Medulla oblongata (tissue), 1 donor: Measurements from ENCODE around the gene TRIO.
"Not testable (repeated sequence)": the region's sequence is repeated elsewhere in the genome, so short reads cannot be mapped to it uniquely, and the experiment has no call there.

Source experiments
- DNase-seq: peaks from one replicate; pipeline ENCODE4 v3.0.0-alpha.2; 2015; ENCODE audit errors: extremely low spot score

The TRIO gene

GRCh38 chr5:14142827-14143545 is at the start of gene TRIO:
Gene TRIO (plus strand): TSS chr5:14143342. CDS start chr5:14143726, 384 bp downstream.
- peak; percentile 95 for DNase-seq

- DNase-seq: not testable (repeated sequence)
Observed at GRCh38 chr5:14097380-14097779, 45.8 kb upstream of the TRIO start.

- no peak for DNase-seq
Observed at GRCh38 chr5:14097998-14098471, 45.1 kb upstream of the TRIO start.

- DNase-seq: no peak
Observed at GRCh38 chr5:14100281-14100680, 42.9 kb upstream of the TRIO start.

GRCh38 chr5:14101922-14102321 is 41.2 kb upstream of the TRIO start:
- no peak for DNase-seq

- DNase-seq: no peak
Observed at GRCh38 chr5:14102666-14103065, 40.5 kb upstream of the TRIO start.

- DNase-seq: no peak
Observed at GRCh38 chr5:14105718-14106410, 37.3 kb upstream of the TRIO start.

GRCh38 chr5:14107536-14107935 is 35.6 kb upstream of the TRIO start:
- no peak for DNase-seq

- peak; percentile 79 for DNase-seq
Observed at GRCh38 chr5:14108170-14108996, 34.8 kb upstream of the TRIO start.

GRCh38 chr5:14109041-14109747 is 33.9 kb upstream of the TRIO start:
- no peak for DNase-seq

- DNase-seq: no peak
Observed at GRCh38 chr5:14109771-14110170, 33.4 kb upstream of the TRIO start.

- DNase-seq: no peak
Observed at GRCh38 chr5:14110196-14110595, 32.9 kb upstream of the TRIO start.

- no peak for DNase-seq
Observed at GRCh38 chr5:14110680-14111079, 32.5 kb upstream of the TRIO start.

GRCh38 chr5:14112998-14113652 is 30.0 kb upstream of the TRIO start:
- DNase-seq: no peak

GRCh38 chr5:14114615-14115251 is 28.4 kb upstream of the TRIO start:
- no peak for DNase-seq

- DNase-seq: no peak
Observed at GRCh38 chr5:14115323-14115895, 27.7 kb upstream of the TRIO start.

GRCh38 chr5:14118551-14119320 is 24.4 kb upstream of the TRIO start:
- peak; percentile 97 for DNase-seq

- no peak for DNase-seq
Observed at GRCh38 chr5:14120176-14120575, 23.0 kb upstream of the TRIO start.

GRCh38 chr5:14121552-14121951 is 21.6 kb upstream of the TRIO start:
- no peak for DNase-seq

GRCh38 chr5:14122089-14122488 is 21.1 kb upstream of the TRIO start:
- no peak for DNase-seq
